NT2/D1 (cell line): Measurements from ENCODE around the gene ADD3.

Experiments used
- SUZ12 ChIP-seq: IDR thresholded peaks from 2 replicates; pipeline ENCODE4 v1.6.1; 2011; ENCODE audit not compliant: insufficient read length, insufficient read depth; ENCODE audit errors: extremely low read depth
- YY1 ChIP-seq: IDR thresholded peaks from 2 replicates; pipeline ENCODE4 v1.6.1; 2011; ENCODE audit not compliant: insufficient read length, insufficient read depth
- ZNF274 ChIP-seq: IDR thresholded peaks from 2 replicates; pipeline ENCODE4 v1.6.1; 2011; ENCODE audit warnings: mild to moderate bottlenecking, low read depth, low read length

GRCh38 chr10:110017052-110017451 is 9.3 kb downstream of the ADD3 start:
- TF ChIP-seq ZNF274 (no peak), YY1 (no peak), SUZ12 (no peak)
